Mammary epithelial cell (primary cell): ENCODE measurements around the gene TRHDE.
"Not testable (repeated sequence)": the region's sequence is repeated elsewhere in the genome, so short reads cannot be mapped to it uniquely, and the experiment has no call there.

ENCODE experiments used
- CTCF ChIP-seq, 2 donors: IDR thresholded peaks in 1 of 2; conservative IDR thresholded peaks in 1 of 2; 2 replicates each; pipeline ENCODE4 v1.5.1; 2011 to 2012; ENCODE audit warnings: inconsistent platforms in 2 of 2, low read length in 2 of 2, mild to moderate bottlenecking in 2 of 2, control low read depth in 1 of 2, low read depth in 1 of 2; ENCODE audit not compliant: insufficient read depth in 1 of 2; ENCODE audit errors: extremely low read depth in 1 of 2
- EZH2 ChIP-seq: IDR thresholded peaks from 2 replicates; pipeline ENCODE4 v1.6.1; 2012; ENCODE audit warnings: low read length, inconsistent platforms, borderline replicate concordance

DNA sequence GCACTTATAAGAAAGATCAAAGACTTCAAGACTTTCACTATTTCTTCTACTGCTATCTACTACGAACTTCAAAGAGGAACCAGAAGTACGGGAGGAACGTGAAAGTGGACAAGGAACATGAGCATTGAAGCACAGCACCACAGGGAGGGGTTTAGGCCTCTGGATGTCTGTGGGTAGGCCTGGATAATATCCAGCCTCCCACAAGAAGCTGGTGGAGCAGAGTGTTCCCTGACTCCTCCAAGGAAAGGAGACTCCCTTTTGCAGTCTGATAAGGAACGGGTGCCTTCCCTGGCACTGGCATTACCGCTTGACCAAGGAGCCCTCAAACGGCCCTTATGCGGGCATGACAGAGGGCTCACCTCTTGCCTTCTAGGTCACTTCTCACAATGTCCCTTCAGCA, 388.0 kb downstream of the TRHDE start:
- not testable (repeated sequence) for TF ChIP-seq CTCF (conservative IDR thresholded peaks at IDR 0.05 in 1 of 2, IDR thresholded peaks at IDR 0.05 in 1 of 2; ENCODE audit: extremely low read depth in 1 of 2, insufficient read depth in 1 of 2, low read depth in 1 of 2, low read length in 2 of 2); EZH2
